GM19468 (cell line): ENCODE measurements around the gene RBP4.
"Not testable (repeated sequence)": the region's sequence is repeated elsewhere in the genome, so short reads cannot be mapped to it uniquely, and the experiment has no call there.

ENCODE experiments used
- ATAC-seq: cut with Tn5 transposase; IDR thresholded peaks from one replicate; pipeline ENCODE4 v1.9.1; 2021; ENCODE audit warnings: mild to moderate bottlenecking, moderate library complexity, moderate number of reproducible peaks; ENCODE audit not compliant: unreplicated experiment; ENCODE audit errors: extremely low read depth

Gene RBP4

DNA sequence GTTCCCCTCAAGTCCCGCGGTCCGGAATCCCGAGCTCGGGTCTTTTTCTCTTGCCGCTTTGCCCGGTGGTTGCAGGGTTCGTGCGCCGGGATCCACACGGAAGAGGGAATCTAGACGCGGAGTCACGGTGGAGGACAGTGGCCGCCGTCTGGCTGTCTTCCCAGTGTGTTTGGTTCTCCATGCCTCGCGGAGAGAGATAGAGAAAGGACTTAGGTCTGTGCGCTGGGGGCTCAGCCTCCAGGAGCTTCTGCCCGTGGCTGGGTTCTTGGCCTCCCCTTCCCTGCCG, 33.0 kb downstream of the RBP4 start:
- no peak for ATAC-seq

DNA sequence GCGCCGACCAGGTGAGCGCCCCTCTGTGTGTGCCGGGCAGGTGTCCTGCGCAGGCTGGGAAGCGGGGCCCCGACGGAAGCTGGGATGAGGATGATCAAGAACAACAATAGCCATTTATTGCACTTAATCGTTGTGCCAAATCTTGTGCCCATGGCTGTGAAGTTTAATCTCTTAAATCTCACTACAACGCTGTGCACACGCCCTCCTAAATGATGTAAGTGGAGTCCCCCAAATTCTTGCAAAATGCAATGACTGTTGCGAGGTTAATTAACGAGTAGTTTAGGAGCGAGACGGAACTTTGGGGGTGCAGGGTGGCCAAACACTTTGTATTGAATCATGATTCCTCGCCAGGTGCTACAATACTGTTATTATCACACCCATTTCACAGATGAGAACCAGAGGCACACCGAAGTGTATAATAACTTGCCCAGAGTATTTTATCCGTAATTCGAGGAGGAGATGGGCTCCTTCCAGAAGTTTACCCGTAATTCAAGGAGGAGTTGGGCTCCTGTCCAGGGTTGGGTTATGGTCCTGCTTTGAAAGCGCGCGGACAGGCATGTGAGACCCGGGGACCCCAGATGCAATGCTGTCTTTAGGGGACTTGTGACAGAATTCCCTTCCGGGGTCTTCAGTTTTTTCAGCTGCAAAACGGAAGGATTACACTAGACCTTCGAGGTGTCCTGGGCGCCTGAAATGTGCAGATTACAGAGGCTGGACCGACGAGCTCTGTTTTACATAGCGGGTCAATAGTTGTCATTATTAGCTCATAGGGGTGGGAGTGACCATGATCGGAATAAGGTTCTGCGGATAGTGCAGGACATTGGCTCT, 33.5 kb downstream of the RBP4 start:
- ATAC-seq = no peak

DNA sequence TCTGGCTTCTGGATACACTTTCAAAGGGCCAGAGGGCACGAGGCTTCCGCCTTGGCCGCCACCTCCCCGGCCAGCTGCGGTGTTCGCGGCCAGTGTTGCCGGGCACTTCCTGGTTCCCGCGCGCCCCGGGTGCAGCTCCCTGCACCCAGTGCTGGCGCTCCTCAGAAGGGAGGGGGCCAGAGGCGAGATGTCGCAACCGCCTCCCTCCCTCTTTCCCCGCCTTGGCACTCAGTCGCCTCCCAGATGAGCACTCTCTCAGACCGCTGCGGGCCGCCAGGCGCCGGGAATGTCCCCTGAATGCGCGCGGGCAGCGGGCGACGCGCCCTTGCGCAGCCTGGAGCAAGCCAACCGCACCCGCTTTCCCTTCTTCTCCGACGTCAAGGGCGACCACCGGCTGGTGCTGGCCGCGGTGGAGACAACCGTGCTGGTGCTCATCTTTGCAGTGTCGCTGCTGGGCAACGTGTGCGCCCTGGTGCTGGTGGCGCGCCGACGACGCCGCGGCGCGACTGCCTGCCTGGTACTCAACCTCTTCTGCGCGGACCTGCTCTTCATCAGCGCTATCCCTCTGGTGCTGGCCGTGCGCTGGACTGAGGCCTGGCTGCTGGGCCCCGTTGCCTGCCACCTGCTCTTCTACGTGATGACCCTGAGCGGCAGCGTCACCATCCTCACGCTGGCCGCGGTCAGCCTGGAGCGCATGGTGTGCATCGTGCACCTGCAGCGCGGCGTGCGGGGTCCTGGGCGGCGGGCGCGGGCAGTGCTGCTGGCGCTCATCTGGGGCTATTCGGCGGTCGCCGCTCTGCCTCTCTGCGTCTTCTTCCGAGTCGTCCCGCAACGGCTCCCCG, 34.4 kb downstream of the RBP4 start, which contains the start of gene FFAR4:
Gene FFAR4 (plus strand): TSS at position 231 of the 842 bp plus-strand sequence. CDS start 56 bp downstream, at position 287.
- no peak for ATAC-seq

DNA sequence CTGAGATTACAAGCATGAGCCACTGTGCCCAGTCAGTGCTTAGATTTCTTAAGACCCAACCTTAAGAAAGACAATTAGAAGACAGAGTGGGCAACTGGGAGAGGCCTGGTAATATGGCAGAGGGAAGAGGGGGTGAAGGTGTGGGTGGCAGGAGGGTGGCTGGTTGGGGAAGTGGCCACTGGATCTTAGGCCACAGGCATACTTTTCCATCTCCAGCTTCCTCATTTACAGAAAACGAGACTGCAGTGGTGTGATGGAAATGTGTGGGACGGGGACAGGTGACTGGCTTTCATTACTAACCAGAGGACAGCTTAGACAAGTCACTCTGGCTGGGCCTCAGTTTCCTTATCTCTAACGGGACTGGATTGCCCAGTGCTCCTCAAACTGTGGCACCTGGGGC, 35.6 kb downstream of the RBP4 start:
- no peak for ATAC-seq

DNA sequence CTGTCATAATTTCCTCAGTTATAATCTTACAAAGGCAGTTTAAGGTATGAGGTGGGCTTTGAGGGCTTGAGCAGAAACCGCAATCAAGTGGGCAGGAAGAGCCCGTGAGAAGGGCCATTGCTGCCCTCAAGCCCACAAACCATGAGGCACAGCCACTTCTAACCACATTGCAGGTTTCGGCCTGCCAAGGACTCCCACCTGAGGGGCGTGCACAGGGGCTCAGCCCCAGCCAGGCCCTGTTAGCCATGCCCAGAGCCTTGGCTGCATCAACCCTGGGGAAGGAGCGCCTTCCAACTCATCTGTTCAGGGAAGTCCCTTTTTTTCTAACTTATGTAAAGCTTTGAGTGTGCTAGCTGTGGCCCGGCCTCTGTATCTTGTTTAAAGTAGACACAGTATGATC, 40.5 kb downstream of the RBP4 start:
- ATAC-seq = no peak

DNA sequence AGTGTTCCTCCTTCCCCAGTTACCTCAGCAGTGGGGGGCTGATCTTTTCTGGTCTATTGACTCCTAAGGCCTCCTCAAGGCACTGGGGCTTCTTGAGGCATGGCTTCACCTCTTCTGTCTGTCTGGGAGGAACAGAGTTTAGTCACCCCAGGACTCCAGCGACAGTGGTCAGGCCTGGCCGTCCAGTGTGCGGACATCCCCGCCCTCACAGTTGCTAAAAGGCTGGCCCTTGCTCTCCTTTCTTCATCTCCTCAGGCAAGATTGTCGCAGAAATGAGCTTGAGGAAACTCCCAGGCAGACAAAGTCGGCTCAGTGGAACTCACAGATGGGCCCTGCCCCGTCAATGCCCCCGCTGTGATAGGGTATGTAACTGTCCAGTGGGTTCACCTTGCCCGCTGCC, 41.5 kb downstream of the RBP4 start:
- ATAC-seq = no peak

DNA sequence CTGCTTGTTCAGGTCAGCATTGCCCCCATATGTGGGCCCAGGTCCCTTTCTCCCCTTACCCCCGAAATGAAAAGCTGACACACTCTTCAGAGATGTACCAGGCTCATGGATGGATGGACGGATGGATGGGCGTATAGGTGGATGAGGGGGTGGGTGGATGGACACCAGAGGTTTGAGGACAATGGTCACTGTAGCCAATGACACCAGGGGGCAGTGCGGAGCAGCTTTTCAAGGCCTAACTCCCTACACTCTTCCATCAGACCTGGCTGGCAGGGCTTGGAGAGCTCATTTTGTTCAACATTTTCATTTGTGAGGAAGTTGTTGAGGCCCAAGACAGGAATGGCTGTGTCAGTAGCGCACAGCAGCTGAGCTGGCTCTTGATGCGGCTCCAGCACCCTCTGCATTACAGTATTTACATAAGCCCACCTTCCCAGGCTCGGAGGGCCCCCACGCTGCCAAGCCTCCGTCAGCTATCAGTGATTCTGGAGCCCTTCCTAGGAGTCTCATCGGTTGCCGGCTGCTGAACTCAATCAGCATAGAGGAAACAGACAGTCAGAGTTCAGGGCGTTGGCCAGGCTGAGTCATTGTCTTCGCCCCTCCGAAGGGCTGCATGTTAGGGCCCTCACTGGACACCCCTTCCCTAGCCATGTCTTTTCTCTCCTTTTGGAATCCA, 46.1 kb downstream of the RBP4 start:
- no peak for ATAC-seq

DNA sequence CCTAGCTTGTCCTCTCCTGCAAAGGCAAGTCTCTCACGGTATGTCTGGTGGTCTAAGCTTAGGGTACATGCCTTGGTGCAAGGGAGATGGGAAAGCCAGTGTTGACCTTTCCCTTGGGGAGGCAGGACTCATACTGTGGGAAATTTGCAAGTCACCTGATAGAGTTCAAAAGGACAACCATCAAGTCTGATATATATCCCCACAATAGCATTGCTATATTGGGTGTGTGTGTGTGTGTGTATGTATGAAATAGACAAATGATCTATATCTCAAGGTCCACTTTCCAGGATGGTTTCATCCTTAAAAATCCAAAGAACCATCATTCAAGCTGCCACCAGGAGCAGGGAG, 46.7 kb downstream of the RBP4 start:
- ATAC-seq = no peak

DNA sequence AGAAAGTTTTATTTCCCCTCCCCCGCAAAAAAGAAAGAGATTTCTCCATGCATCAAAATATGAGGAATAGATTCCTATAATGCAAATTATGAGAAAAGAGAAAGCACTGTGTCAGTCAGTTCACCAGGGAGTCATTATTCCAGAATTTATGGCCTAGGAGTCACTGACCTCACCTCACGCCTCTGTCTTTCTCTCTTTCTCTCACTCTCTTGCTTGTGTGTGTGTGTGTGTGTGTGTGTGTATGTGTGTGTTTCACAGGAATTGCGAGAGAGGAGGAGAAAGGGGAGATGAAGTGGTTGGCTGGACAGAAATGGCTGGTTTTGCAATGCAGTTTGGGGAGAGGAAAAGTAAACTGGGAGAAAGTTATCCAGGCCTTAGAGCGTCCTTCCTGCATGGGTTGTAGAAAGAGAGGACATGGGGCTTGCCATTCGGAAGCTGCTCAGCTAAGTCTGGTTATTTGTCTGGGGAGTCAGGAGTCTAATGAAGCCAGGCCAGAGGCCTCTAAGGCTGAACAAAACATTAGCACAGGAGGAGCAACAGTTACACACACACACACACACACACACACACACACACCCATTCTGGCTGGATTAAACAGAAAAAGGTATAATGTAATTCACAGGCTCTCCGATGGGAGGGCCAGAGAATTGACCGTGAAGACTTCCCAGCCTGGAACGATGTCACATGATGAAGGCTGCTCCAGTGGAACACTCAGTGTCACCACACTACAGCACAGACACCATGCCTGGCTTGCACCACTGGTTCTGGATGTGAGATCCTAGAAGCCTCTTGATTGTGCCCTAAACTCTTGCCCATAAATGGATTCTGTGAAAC, 47.3 kb downstream of the RBP4 start:
- ATAC-seq = no peak

DNA sequence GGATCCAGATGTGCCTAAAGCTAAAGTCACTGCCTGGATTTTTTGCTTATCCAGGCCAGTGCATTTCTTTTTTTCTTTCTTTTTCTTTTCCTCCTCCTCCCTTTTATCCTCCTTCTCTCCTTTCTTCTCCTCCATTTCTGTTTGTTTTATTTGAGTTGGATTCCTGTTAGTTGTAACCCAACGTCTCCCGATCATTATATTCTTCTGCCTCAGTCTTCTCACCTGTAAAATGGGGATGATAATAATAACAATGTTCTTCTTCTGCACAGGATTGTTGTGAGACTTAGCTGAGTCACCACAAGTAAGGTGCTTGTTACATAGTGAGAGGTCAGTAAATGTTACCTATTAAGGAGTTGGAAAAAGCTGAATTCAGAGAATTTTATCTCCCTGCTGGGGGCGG, 48.3 kb downstream of the RBP4 start:
- no peak for ATAC-seq

DNA sequence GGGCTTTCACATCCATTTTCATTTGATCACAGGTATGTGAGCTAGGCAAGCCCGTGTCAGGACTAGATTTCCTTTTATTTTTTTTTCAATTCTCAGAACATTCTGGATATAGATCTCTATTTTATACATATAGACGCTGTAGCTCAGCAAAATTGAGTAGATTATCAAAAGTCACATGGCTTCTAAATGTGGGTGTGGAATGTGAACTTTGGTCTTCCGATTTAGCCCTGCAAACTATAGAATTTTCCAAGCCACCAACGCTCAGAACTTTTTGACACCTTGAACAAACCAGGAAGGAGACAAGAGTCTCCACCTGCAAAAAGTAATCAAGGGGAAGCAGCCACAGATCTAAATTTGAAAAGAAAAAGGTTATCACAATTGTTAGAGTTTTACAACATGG, 50.4 kb downstream of the RBP4 start:
- ATAC-seq = no peak

DNA sequence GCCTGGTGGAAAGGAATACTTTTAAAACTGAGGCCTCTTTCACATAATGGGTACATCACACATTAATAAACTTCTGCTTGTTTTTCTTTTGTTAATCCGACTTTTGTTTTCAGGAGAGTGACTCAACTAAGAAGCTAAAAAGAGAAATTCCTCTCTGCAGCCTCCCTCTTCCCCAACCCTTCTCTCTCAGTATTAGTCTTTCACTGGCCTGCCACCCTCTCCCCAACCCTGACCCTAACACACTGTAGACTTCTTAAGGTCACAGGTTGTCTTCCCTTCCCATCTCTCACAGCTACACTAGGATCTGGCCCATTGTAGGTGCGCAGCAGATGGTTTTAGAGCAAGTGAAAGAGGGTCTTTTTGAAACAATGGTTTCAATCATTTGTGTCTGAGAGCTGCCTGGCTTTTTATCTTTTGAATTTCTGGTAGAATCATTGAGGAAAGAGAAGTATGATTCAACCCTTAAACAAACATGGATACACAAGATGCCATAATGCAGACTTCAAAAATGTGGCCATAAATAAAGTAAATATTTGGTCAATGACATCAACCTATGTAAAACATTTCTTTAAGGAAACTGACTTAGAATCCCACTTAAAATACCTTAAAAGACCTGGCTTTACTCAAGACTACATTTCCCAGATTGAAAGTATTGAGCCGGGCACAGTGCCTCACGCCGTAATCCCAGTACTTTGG, 52.5 kb downstream of the RBP4 start:
- ATAC-seq = no peak

DNA sequence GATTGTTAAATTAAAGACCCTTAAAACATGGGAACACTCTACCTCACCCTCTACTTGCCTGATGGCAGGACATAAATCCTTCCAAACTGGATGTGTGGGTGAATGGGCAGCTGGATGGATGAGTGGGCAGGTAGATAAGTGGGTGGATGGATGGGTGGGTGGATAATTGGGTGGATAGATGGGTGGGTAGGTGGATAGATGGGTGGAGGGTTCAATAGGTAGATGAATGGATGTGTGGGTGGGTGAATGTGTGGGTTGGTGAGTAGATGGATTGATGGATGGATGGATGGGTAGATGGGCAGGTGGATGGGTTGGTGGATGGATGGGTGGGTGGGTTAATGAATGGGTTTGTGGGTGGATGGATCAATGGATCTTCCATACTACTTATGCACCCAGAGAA, 53.5 kb downstream of the RBP4 start:
- no peak for ATAC-seq

DNA sequence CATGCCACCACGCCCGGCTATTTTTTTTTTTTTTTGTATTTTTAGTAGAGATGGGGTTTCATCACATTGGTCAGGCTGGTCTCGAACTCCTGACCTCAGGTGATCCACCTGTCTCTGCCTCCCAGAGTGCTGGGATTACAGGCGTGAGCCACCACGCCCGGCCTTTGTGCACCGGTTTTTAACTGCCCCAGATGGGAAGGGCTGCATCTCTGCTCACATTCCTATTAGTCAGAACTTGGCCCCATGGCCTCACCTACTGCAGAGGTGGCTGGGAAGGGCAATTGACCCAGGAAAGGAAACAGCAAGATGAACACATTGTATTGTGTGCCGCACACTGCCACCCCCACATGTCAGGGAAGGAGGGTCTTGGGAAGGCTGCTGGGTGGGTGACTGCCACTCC, 54.0 kb downstream of the RBP4 start:
- ATAC-seq = not testable (repeated sequence)

DNA sequence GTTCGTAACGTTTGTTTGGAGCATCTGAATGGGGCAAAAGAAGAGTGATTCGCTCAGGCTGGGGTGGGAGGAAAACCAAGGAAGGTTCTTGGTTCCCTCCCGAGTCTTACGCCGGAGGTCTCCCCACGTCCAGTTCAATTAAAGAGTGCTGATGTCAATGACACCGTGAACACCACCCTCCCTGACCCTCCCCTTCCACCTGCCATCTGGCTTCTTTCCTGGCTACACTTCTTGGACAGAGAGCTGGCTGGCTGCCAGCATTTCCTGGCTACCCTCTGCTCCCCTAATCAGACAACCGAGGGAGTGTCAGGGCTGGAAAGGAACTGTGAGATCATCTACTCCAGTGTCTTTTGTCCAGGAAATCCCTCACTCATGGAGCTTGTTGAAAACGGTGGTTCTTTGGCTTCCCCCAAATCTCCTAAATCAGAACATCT, 58.7 kb downstream of the RBP4 start:
- ATAC-seq = no peak
